ENCODE results near the gene RAD18. TPM values are rescaled to one million over a fixed set of nuclear protein-coding genes. Genes with fewer than 3 reads are reported as not detected.

RAD18 gene
- total and polyA plus RNA-seq, 7 donors: 0.51 to 2.5 (median 2.2) TPM

- WGBS, 3 donors: 68 to 80% (median 75%) methylated on average over 3 of the region's 3 CpGs
- Histone ChIP-seq H3K4me3 (no peak overlapping the region), H3K9me3 (no peaks in the 10 kb centered on the region), H3K27ac (no peak overlapping the region), H3K4me1 (no peaks in the 10 kb centered on the region), H3K36me3 (ENCODE audit: insufficient read depth in 1 of 2, low read depth in 1 of 2) (no peaks in the 10 kb centered on the region), H3K27me3 (ENCODE audit: insufficient read depth in 3 of 3, low read length in 2 of 3) (no peaks in the 10 kb centered on the region)
- TF ChIP-seq CTCF (IDR thresholded peaks at IDR 0.05): no peak
- DNase-seq (no peak), ATAC-seq (no peak)
- intact Hi-C loops (cut with DNase I): loop anchor here in 1 of 2 donors (1.0 kb wide), 1 partner anchor 28 kb away; no protein-coding TSS in a partner anchor
Measured at GRCh38 chr3:8867646-8868045, 95.6 kb downstream of the RAD18 start.

- Histone ChIP-seq H3K36me3 (ENCODE audit: insufficient read depth in 1 of 2, low read depth in 1 of 2) (no peaks in the 10 kb centered on the region), H3K4me1 (no peaks in the 10 kb centered on the region), H3K27ac (no peak overlapping the region), H3K4me3 (no peak overlapping the region), H3K9me3 (no peaks in the 10 kb centered on the region), H3K27me3 (ENCODE audit: insufficient read depth in 3 of 3, low read length in 2 of 3) (no peaks in the 10 kb centered on the region)
- WGBS, 3 donors: 91 to 98% (median 97%) methylated on average over 4 of the region's 4 CpGs
- intact Hi-C loops (cut with DNase I): no loop called here
- TF ChIP-seq CTCF (IDR thresholded peaks at IDR 0.05): no peak
- DNase-seq (no peak), ATAC-seq (no peak)
Measured at GRCh38 chr3:8865697-8866096, 97.6 kb downstream of the RAD18 start.

GRCh38 chr3:8864402-8865350 is 98.6 kb downstream of the RAD18 start:
- intact Hi-C loops (cut with DNase I): no loop called here
- Histone ChIP-seq H3K36me3 (ENCODE audit: insufficient read depth in 1 of 2, low read depth in 1 of 2) (no peaks in the 10 kb centered on the region), H3K27ac (no peak overlapping the region), H3K27me3 (ENCODE audit: insufficient read depth in 3 of 3, low read length in 2 of 3) (no peaks in the 10 kb centered on the region), H3K4me1 (no peaks in the 10 kb centered on the region), H3K9me3 (no peaks in the 10 kb centered on the region), H3K4me3 (peak overlapping the region; percentile 54)
- no peak for TF ChIP-seq CTCF (IDR thresholded peaks at IDR 0.05)
- DNase-seq (no peak), ATAC-seq (peak in 1 of 4 donors; percentile 9)
- WGBS, 3 donors: 47 to 59% (median 59%) methylated on average over 16 of the region's 16 CpGs

GRCh38 chr3:8863891-8864290 is 99.4 kb downstream of the RAD18 start:
- Histone ChIP-seq H3K27ac (no peak overlapping the region), H3K27me3 (ENCODE audit: insufficient read depth in 3 of 3, low read length in 2 of 3) (no peaks in the 10 kb centered on the region), H3K4me3 (no peak overlapping the region), H3K9me3 (no peaks in the 10 kb centered on the region), H3K4me1 (no peaks in the 10 kb centered on the region), H3K36me3 (ENCODE audit: insufficient read depth in 1 of 2, low read depth in 1 of 2) (no peaks in the 10 kb centered on the region)
- ATAC-seq (no peak), DNase-seq (no peak)
- intact Hi-C loops (cut with DNase I): no loop called here
- WGBS, 3 donors: 95 to 97% (median 97%) methylated on average over 4 of the region's 4 CpGs
- no peak for TF ChIP-seq CTCF (IDR thresholded peaks at IDR 0.05)

Measured in psoas muscle (tissue), 8 donors.